ENCODE results near the gene PRDM5. TPM values are rescaled to one million over a fixed set of nuclear protein-coding genes. Genes with fewer than 3 reads are reported as not detected.

The PRDM5 gene
- total and polyA plus RNA-seq, 9 of the 15 experiments (the other 6 are each of a cell fraction or from before 2014, with no cell fraction given), result not detected

DNA sequence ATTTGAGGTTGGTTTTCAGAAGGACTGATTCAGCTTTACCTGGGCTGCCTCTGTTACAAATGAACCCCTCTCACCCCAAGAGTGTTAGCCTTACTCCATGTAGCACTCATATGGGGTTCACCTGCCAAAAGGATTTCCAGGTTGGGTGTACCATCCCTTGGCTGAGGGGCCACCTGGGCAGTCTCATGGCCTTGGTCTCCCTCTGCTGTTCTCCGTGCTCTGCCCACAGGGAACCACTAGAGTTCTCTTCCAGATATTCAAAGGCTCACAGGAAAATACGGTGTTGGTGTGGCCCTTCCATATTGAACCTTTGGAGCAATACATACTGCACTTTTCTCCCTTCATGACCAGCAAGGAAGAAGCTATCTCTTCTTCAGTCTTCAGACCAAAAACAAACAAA, 18.0 kb upstream of the PRDM5 start (continued):
- TF ChIP-seq SIN3B (IDR thresholded peaks at IDR 0.05; ENCODE audit: low read depth) (no peak), PRMT5 (CRISPR knock-in tag; IDR thresholded peaks at IDR 0.05) (no peak)

DNA sequence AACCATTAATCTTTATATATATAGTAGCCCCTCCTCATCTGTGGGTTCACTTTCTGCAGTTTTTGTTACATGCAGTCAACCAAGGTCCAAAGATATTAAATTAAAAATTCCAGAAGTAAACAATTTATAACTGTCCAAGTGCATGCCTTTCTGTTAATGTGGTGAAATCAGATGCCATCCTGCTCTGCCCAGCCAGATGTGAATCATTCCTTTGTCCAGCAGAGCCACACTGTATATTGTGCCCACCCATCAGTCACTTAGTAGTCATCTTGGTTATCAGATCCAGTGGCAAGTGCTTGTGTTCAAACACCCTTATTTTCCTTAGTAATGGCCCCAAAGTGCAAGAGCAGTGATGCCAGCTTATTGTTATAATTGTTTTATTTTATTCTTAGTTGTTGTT, 17.2 kb upstream of the PRDM5 start:
- no peaks in the 10 kb centered on the region for H3K4me1 ChIP-seq (replicated peaks in 1 of 2; ENCODE audit: control insufficient read depth in 2 of 2, insufficient read depth in 2 of 2, low read length in 2 of 2)
- H3K27me3 ChIP-seq (ENCODE audit: control insufficient read depth in 2 of 2, insufficient read depth in 2 of 2, low read length in 2 of 2), result no peaks in the 10 kb centered on the region
- BruUV-seq (replicated peaks), result no TSS peak
- no peak overlapping the region for H3K9ac ChIP-seq (ENCODE audit: insufficient read depth in 1 of 2, low read depth in 2 of 2, low read length in 2 of 2)
- H3K27ac ChIP-seq (ENCODE audit: extremely low read depth, low read depth, low read length), result no peak overlapping the region
- FAIRE-seq (no peak), ATAC-seq (no peak), DNase-seq (ENCODE audit: extremely low read depth in 1 of 4, low spot score in 3 of 4) (no peak)
- in situ Hi-C loops (cut with MboI) (no loop called here), intact Hi-C loops (cut with micrococcal nuclease) (no loop called here)
- ChIA-PET CTCF (ENCODE audit: low intra/inter-chr PET ratio) (no interaction called here), POLR2A (no interaction called here)
- no peaks in the 10 kb centered on the region; the same call in 1 of the 2 replicates for H3K9me3 ChIP-seq (replicated peaks; ENCODE audit: control insufficient read depth, insufficient read depth, low read depth, low read length)
- no peaks in the 10 kb centered on the region for H3K36me3 ChIP-seq (ENCODE audit: control insufficient read depth, insufficient read depth, low read length)
- no peaks in the 10 kb centered on the region for H3K9me1 ChIP-seq (ENCODE audit: control insufficient read depth, insufficient read depth, low read length)
- no peak overlapping the region for H3K4me3 ChIP-seq
- H3K79me2 ChIP-seq (ENCODE audit: control insufficient read depth, insufficient read depth, low read length), result no peaks in the 10 kb centered on the region
- H4K20me1 ChIP-seq (replicated peaks; ENCODE audit: control insufficient read depth, insufficient read depth, low read length), result no peaks in the 10 kb centered on the region
- no peak overlapping the region for H2AFZ ChIP-seq (ENCODE audit: low read depth, low read length)
- H3K4me2 ChIP-seq (ENCODE audit: insufficient read depth, low read length), result no peak overlapping the region
- TF ChIP-seq SNAPC5 (CRISPR knock-in tag; IDR thresholded peaks at IDR 0.05) (no peak), ELF1 (tag; IDR thresholded peaks at IDR 0.05) (no peak), CTBP1 (IDR thresholded peaks at IDR 0.05; ENCODE audit: borderline replicate concordance) (no peak), TCF3 (CRISPR knock-in tag; IDR thresholded peaks at IDR 0.05) (no peak), GATA2 (CRISPR knock-in tag; IDR thresholded peaks at IDR 0.05) (no peak), NR3C1 (CRISPR knock-in tag; IDR thresholded peaks at IDR 0.05) (no peak), ZNF512 (tag; IDR thresholded peaks at IDR 0.05) (no peak), TBP (optimal IDR thresholded peaks at IDR 0.05; ENCODE audit: low read depth, low read length) (no peak), KAT2B (IDR thresholded peaks at IDR 0.05; ENCODE audit: low read depth, low read length) (no peak), IRF9 (tag; IDR thresholded peaks at IDR 0.05) (no peak), PHF8 (IDR thresholded peaks at IDR 0.05; ENCODE audit: borderline replicate concordance, low read length) (no peak), CBX8 (IDR thresholded peaks at IDR 0.05; ENCODE audit: borderline replicate concordance, extremely low read depth, low read depth, low read length, poor library complexity, severe bottlenecking) (no peak), ZNF561 (CRISPR knock-in tag; conservative IDR thresholded peaks at IDR 0.05) (no peak), ZNF133 (CRISPR knock-in tag; IDR thresholded peaks at IDR 0.05) (no peak)
